BJ (cell line): ENCODE measurements around the gene SUSD6. TPM values are rescaled to one million over a fixed set of nuclear protein-coding genes. Genes with fewer than 3 reads are reported as not detected.

ENCODE experiments used
- CTCF ChIA-PET: fragments of 350-600 bp; formaldehyde crosslinking; extraction: SDS; loops from one replicate; lab custom pipeline; 2021; ENCODE audit warnings: antibody characterized with exemption, inconsistent platforms; lab: Yijun Ruan, JAX
- POLR2A ChIA-PET: fragments of 300-600 bp; sonication (Branson Sonifier 250); formaldehyde crosslinking; extraction: SDS; loops from one replicate; lab custom pipeline; 2021; ENCODE audit warnings: antibody characterized with exemption; lab: Charles Lee
- DNase-seq: peaks from one replicate; pipeline ENCODE4 v3.0.0-alpha.2; 2011; ENCODE audit warnings: low read depth
- H3K27me3 ChIP-seq: 2 replicates; pipeline ENCODE4 v1.6.0; 2011; ENCODE audit warnings: low read length; ENCODE audit not compliant: control insufficient read depth, insufficient read depth
- H3K36me3 ChIP-seq: 2 replicates; pipeline ENCODE4 v1.5.1; 2011; ENCODE audit warnings: low read length; ENCODE audit not compliant: control insufficient read depth, insufficient read depth
- H3K4me3 ChIP-seq: 2 replicates; pipeline ENCODE4 v1.5.1; 2011; ENCODE audit warnings: low read depth, mild to moderate bottlenecking, control low read depth, low read length
- CTCF ChIP-seq: IDR thresholded peaks from 2 replicates; pipeline ENCODE4 v1.5.1; 2011; ENCODE audit warnings: low read depth, mild to moderate bottlenecking, control low read depth, inconsistent platforms, low read length, moderate library complexity; ENCODE audit not compliant: insufficient read depth
- polyA plus RNA-seq: library from polyadenylated mRNA; depleted of rRNA; stranded (reverse); fragments of >200 nt; gene quantifications from 2 replicates; pipeline ENCODE4 v1.2.3, GENCODE V29; 2011

SUSD6 gene
- polyA plus RNA-seq, 1 experiment: 20.3 TPM

- POLR2A ChIA-PET: no interaction called here
- no peak for TF ChIP-seq CTCF
- no peak for DNase-seq
Measured at GRCh38 chr14:69658664-69659261, 47.4 kb downstream of the SUSD6 start.

GRCh38 chr14:69660344-69661193, 49.2 kb downstream of the SUSD6 start:
- Histone ChIP-seq H3K36me3 (peaks cover 4% of the 10 kb centered on the region; the same call in 1 of the 2 replicates), H3K27me3 (no peaks in the 10 kb centered on the region), H3K4me3 (no peak overlapping the region)
- TF ChIP-seq CTCF: no peak
- ChIA-PET CTCF (interaction anchor here (1.1 kb wide), 1 partner anchor 12 kb away, joined by 3 read pairs; no protein-coding TSS in a partner anchor), POLR2A (interaction anchor here (0.6 kb wide), 1 partner anchor 1436 kb away, joined by 4 read pairs; no protein-coding TSS in a partner anchor)
- DNase-seq: no peak

More at GRCh38 chr14:69658664-69659261, 47.4 kb downstream of the SUSD6 start:
- peaks cover 4% of the 10 kb centered on the region; the same call in 1 of the 2 replicates for H3K36me3 ChIP-seq
- no peaks in the 10 kb centered on the region for H3K27me3 ChIP-seq
- CTCF ChIA-PET: interaction anchor here (0.6 kb wide), 1 partner anchor 74 kb away, joined by 3 read pairs; no protein-coding TSS in a partner anchor
- H3K4me3 ChIP-seq: no peak overlapping the region

GRCh38 chr14:69661194-69661537, 49.8 kb downstream of the SUSD6 start:
- Histone ChIP-seq H3K27me3 (no peaks in the 10 kb centered on the region), H3K4me3 (no peak overlapping the region), H3K36me3 (peaks cover 4% of the 10 kb centered on the region; the same call in 1 of the 2 replicates)
- ChIA-PET POLR2A (no interaction called here), CTCF (no interaction called here)
- DNase-seq: no peak
- TF ChIP-seq CTCF: no peak

- no peak overlapping the region for H3K4me3 ChIP-seq
- DNase-seq: no peak
- peaks cover 4% of the 10 kb centered on the region; the same call in 1 of the 2 replicates for H3K36me3 ChIP-seq
- CTCF ChIA-PET: no interaction called here
- POLR2A ChIA-PET: no interaction called here
- TF ChIP-seq CTCF: no peak
- no peaks in the 10 kb centered on the region for H3K27me3 ChIP-seq
Measured at GRCh38 chr14:69662636-69663299, 51.4 kb downstream of the SUSD6 start.

- DNase-seq: no peak
- CTCF ChIA-PET: no interaction called here
- H3K27me3 ChIP-seq: no peaks in the 10 kb centered on the region
- H3K36me3 ChIP-seq: peaks cover 4% of the 10 kb centered on the region; the same call in 1 of the 2 replicates
- POLR2A ChIA-PET: no interaction called here
- no peak overlapping the region for H3K4me3 ChIP-seq
- no peak for TF ChIP-seq CTCF
Measured at GRCh38 chr14:69663300-69663643, 51.9 kb downstream of the SUSD6 start.
